Measurements from ENCODE around the gene TRPM6.

The TRPM6 gene

GRCh38 chr9:74783408-74783807, 104.3 kb downstream of the TRPM6 start:
- DNase-seq (ENCODE audit: low spot score), result no peak
- TF ChIP-seq, protein P1, sequence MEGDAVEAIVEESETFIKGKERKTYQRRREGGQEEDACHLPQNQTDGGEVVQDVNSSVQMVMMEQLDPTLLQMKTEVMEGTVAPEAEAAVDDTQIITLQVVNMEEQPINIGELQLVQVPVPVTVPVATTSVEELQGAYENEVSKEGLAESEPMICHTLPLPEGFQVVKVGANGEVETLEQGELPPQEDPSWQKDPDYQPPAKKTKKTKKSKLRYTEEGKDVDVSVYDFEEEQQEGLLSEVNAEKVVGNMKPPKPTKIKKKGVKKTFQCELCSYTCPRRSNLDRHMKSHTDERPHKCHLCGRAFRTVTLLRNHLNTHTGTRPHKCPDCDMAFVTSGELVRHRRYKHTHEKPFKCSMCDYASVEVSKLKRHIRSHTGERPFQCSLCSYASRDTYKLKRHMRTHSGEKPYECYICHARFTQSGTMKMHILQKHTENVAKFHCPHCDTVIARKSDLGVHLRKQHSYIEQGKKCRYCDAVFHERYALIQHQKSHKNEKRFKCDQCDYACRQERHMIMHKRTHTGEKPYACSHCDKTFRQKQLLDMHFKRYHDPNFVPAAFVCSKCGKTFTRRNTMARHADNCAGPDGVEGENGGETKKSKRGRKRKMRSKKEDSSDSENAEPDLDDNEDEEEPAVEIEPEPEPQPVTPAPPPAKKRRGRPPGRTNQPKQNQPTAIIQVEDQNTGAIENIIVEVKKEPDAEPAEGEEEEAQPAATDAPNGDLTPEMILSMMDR (IDR thresholded peaks at IDR 0.05; ENCODE audit: borderline replicate concordance, control extremely low read depth, extremely low read depth, insufficient read depth, missing control alignments), result no peak
- in situ Hi-C loops (cut with MboI; ENCODE audit: low sequenced_read_pairs, unreplicated experiment), result no loop called here

GRCh38 chr9:74777136-74777879, 110.4 kb downstream of the TRPM6 start:
- DNase-seq (ENCODE audit: low spot score), result peak; percentile 56
- TF ChIP-seq, protein P1 (IDR thresholded peaks at IDR 0.05; ENCODE audit: borderline replicate concordance, control extremely low read depth, extremely low read depth, insufficient read depth, missing control alignments), result peak; percentile 72
- in situ Hi-C loops (cut with MboI; ENCODE audit: low sequenced_read_pairs, unreplicated experiment), result no loop called here

GRCh38 chr9:74775396-74775795, 112.3 kb downstream of the TRPM6 start:
- TF ChIP-seq, protein P1 (IDR thresholded peaks at IDR 0.05; ENCODE audit: borderline replicate concordance, control extremely low read depth, extremely low read depth, insufficient read depth, missing control alignments), result no peak
- in situ Hi-C loops (cut with MboI; ENCODE audit: low sequenced_read_pairs, unreplicated experiment), result no loop called here
- no peak for DNase-seq (ENCODE audit: low spot score)

- in situ Hi-C loops (cut with MboI; ENCODE audit: low sequenced_read_pairs, unreplicated experiment), result loop anchor here (5.0 kb wide), 2 partner anchors 228 to 303 kb away; no protein-coding TSS in a partner anchor
- TF ChIP-seq, protein P1 (IDR thresholded peaks at IDR 0.05; ENCODE audit: borderline replicate concordance, control extremely low read depth, extremely low read depth, insufficient read depth, missing control alignments), result peak; percentile 90
- peak; percentile 58 for DNase-seq (ENCODE audit: low spot score)
Observed at GRCh38 chr9:74773886-74774479, 113.7 kb downstream of the TRPM6 start.

- DNase-seq (ENCODE audit: low spot score), result peak; percentile 36
- TF ChIP-seq, protein P1 (IDR thresholded peaks at IDR 0.05; ENCODE audit: borderline replicate concordance, control extremely low read depth, extremely low read depth, insufficient read depth, missing control alignments), result no peak
- in situ Hi-C loops (cut with MboI; ENCODE audit: low sequenced_read_pairs, unreplicated experiment), result loop anchor here (5.0 kb wide), 2 partner anchors 230 to 305 kb away; no protein-coding TSS in a partner anchor
Observed at GRCh38 chr9:74772121-74772520, 115.6 kb downstream of the TRPM6 start.

GRCh38 chr9:74771672-74772071, 116.0 kb downstream of the TRPM6 start:
- TF ChIP-seq, protein P1 (IDR thresholded peaks at IDR 0.05; ENCODE audit: borderline replicate concordance, control extremely low read depth, extremely low read depth, insufficient read depth, missing control alignments), result no peak
- in situ Hi-C loops (cut with MboI; ENCODE audit: low sequenced_read_pairs, unreplicated experiment), result loop anchor here (5.0 kb wide), 2 partner anchors 231 to 306 kb away; no protein-coding TSS in a partner anchor
- no peak for DNase-seq (ENCODE audit: low spot score)

Measured in GM13976 (cell line).